GM13976 (cell line): ENCODE results near the gene SMAGP.
A peak's percentile ranks its signal among the peaks of the same experiment; 100 is the strongest.

ENCODE experiments used
- DNase-seq: peaks from one replicate; pipeline ENCODE4 v3.0.0; 2012; ENCODE audit warnings: low spot score
- CTCF ChIP-seq: IDR thresholded peaks from 2 replicates; pipeline ENCODE4 v1.5.1; 2012; ENCODE audit warnings: borderline replicate concordance, mild to moderate bottlenecking; ENCODE audit not compliant: insufficient read depth; ENCODE audit errors: extremely low read depth, missing control alignments, control extremely low read depth
- in situ Hi-C: fragments of 300-500 bp; cut with MboI; formaldehyde crosslinking; loops from one replicate; pipeline ENCODE4 v1.12.0; 2022; ENCODE audit warnings: low sequenced_read_pairs, mixed read lengths, inconsistent platforms; ENCODE audit not compliant: unreplicated experiment

The SMAGP gene

GRCh38 chr12:51254536-51254935, 15.7 kb downstream of the SMAGP start:
- TF ChIP-seq CTCF, result no peak
- DNase-seq, result no peak
- in situ Hi-C loops, result no loop called here

DNA sequence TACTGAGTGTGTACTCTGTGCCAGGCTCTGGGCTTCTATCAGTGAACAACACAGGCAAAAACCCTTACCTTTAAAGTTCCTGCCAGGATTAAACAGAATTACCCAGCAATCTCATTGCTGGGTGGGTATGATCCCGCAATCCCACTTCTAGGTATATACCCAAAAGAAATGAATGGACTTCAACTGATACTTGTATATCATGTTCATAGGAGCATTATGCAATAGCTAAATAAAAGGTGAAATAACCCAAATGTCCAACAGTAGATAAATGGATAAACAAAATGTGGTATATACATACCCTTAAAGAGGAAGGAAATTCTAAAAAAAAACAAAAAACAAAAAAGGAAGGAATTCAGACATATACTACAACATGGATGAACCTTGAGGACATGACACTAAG, 16.9 kb downstream of the SMAGP start:
- DNase-seq, result no peak
- TF ChIP-seq CTCF, result no peak
- in situ Hi-C loops, result no loop called here

GRCh38 chr12:51247523-51248206, 22.6 kb downstream of the SMAGP start:
- no peak for TF ChIP-seq CTCF
- in situ Hi-C loops, result no loop called here
- no peak for DNase-seq

GRCh38 chr12:51246254-51246853, 23.9 kb downstream of the SMAGP start:
- in situ Hi-C loops, result no loop called here
- peak; percentile 50 for DNase-seq
- TF ChIP-seq CTCF, result no peak

- TF ChIP-seq CTCF, result no peak
- no peak for DNase-seq
- in situ Hi-C loops, result no loop called here
Measured at GRCh38 chr12:51245476-51246253, 24.6 kb downstream of the SMAGP start.

GRCh38 chr12:51244269-51244668, 25.9 kb downstream of the SMAGP start:
- DNase-seq, result no peak
- TF ChIP-seq CTCF, result no peak
- in situ Hi-C loops, result no loop called here
